K562 (cell line): Measurements from ENCODE around the gene CYP4B1. TPM values are rescaled to one million over a fixed set of nuclear protein-coding genes. Genes with fewer than 3 reads are reported as not detected.

Experiments
- ATAC-seq: fragments of 200-7000 bp; cut with Tn5 transposase; 3 replicates; pipeline ENCODE4 v1.9.1; 2020; ENCODE audit warnings: moderate library complexity
- BruUV-seq: library from RNA; stranded (reverse); fragments of 400-500 nt; replicated peaks from 2 replicates; lab custom pipeline; 2021; lab: Mats Ljungman, UMichigan
- CTCF ChIA-PET: fragments of 300-600 bp; formaldehyde crosslinking; extraction: SDS; loops from one replicate; lab custom pipeline; 2021; ENCODE audit warnings: low intra/inter-chr PET ratio; lab: Yijun Ruan, JAX
- POLR2A ChIA-PET: fragments of 300-600, 350-650 bp; sonication (Branson Sonifier 250); formaldehyde crosslinking; extraction: SDS; loops from one replicate; lab custom pipeline; 2021; ENCODE audit warnings: antibody characterized with exemption, inconsistent platforms; lab: Yijun Ruan, JAX
- DNase-seq, 4 experiments: peaks; one replicate each; pipeline versions ENCODE4 v3.0.0 to v3.0.0-alpha.2; 2011 to 2018; ENCODE audit warnings: low spot score in 3 of 4, mixed read lengths in 3 of 4; ENCODE audit errors: extremely low read depth in 1 of 4
- FAIRE-seq: peaks from 2 replicates; lab custom pipeline; 2011; peaks lifted over from hg19 to GRCh38; lab: Jason Lieb, UNC
- H2AFZ ChIP-seq: 2 replicates; pipeline ENCODE4 v1.6.0; 2011; ENCODE audit warnings: low read depth, low read length, control low read depth, inconsistent platforms
- H3K27ac ChIP-seq: fragments of 200-600 bp; 3 replicates; pipeline ENCODE4 v1.8.0; 2011; ENCODE audit warnings: low read depth, mild to moderate bottlenecking, control low read depth, inconsistent platforms, low read length, moderate library complexity, mixed read lengths; ENCODE audit errors: extremely low read depth
- H3K27me3 ChIP-seq, 2 experiments: fragments of 300-600 bp in 1 of 2; 2 replicates in 1 of 2; 3 replicates in 1 of 2; pipeline versions ENCODE4 v1.6.0 to v1.8.0; 2011; ENCODE audit warnings: inconsistent platforms in 2 of 2, low read length in 2 of 2, mild to moderate bottlenecking in 1 of 2, mixed read lengths in 1 of 2, moderate library complexity in 1 of 2; ENCODE audit not compliant: control insufficient read depth in 2 of 2, insufficient read depth in 2 of 2
- H3K36me3 ChIP-seq: fragments of 300-600 bp; 3 replicates; pipeline ENCODE4 v1.8.0; 2011; ENCODE audit warnings: mild to moderate bottlenecking, low read length, inconsistent platforms; ENCODE audit not compliant: control insufficient read depth, insufficient read depth
- H3K4me1 ChIP-seq, 2 experiments: fragments of 200-600 bp in 1 of 2; replicated peaks in 1 of 2; 2 replicates in 1 of 2; 3 replicates in 1 of 2; pipeline versions ENCODE4 v1.5.1 to v1.8.0; 2011; ENCODE audit warnings: inconsistent platforms in 2 of 2, low read length in 2 of 2, mild to moderate bottlenecking in 1 of 2, mixed read lengths in 1 of 2, moderate library complexity in 1 of 2; ENCODE audit not compliant: control insufficient read depth in 2 of 2, insufficient read depth in 2 of 2
- H3K4me2 ChIP-seq: 2 replicates; pipeline ENCODE4 v1.6.1; 2011; ENCODE audit warnings: low read length, control low read depth, inconsistent platforms, mixed read lengths; ENCODE audit not compliant: insufficient read depth
- H3K4me3 ChIP-seq: fragments of 200-600 bp; sonication (generic), shearing (Covaris generic); 2 replicates; pipeline ENCODE4 v1.5.1; 2016; ENCODE audit warnings: control low read depth, inconsistent platforms
- H3K79me2 ChIP-seq: fragments of 200-600 bp; 3 replicates; pipeline ENCODE4 v1.8.0; 2011; ENCODE audit warnings: low read length, inconsistent platforms; ENCODE audit not compliant: control insufficient read depth, insufficient read depth
- H3K9ac ChIP-seq, 2 experiments: 2 replicates each; pipeline versions ENCODE4 v1.6.0 to v1.6.1; 2011; ENCODE audit warnings: low read depth in 2 of 2, low read length in 2 of 2, control low read depth in 1 of 2, inconsistent platforms in 1 of 2, mild to moderate bottlenecking in 1 of 2, mixed read lengths in 1 of 2; ENCODE audit not compliant: insufficient read depth in 1 of 2
- H3K9me1 ChIP-seq: one replicate; pipeline ENCODE4 v1.6.0; 2011; ENCODE audit warnings: inconsistent platforms, mild to moderate bottlenecking, low read length, moderate library complexity; ENCODE audit not compliant: control insufficient read depth, insufficient read depth
- H3K9me3 ChIP-seq: replicated peaks from 2 replicates; pipeline ENCODE4 v1.5.1; 2011; ENCODE audit warnings: low read depth, low read length, inconsistent platforms; ENCODE audit not compliant: control insufficient read depth, insufficient read depth
- H4K20me1 ChIP-seq: replicated peaks from 2 replicates; pipeline ENCODE4 v1.6.1; 2011; ENCODE audit warnings: low read length, inconsistent platforms, mixed read lengths; ENCODE audit not compliant: control insufficient read depth, insufficient read depth
- CGGBP1 ChIP-seq: fragments of 250-450 bp; sonication (Bioruptor Pico); IDR thresholded peaks from 2 replicates; pipeline ENCODE4 v1.9.0; 2021; ENCODE audit warnings: mild to moderate bottlenecking
- HSF4 ChIP-seq: fragments of 250-450 bp; sonication (Bioruptor Pico); IDR thresholded peaks from 2 replicates; pipeline ENCODE4 v2.1.2; 2022; ENCODE audit warnings: mild to moderate bottlenecking, moderate library complexity, borderline replicate concordance
- NFRKB ChIP-seq: fragments of 450-650 bp; IDR thresholded peaks from 2 replicates; pipeline ENCODE4 v1.6.1; 2016; ENCODE audit warnings: low read depth
- SMARCA5 ChIP-seq: fragments of 450-650 bp; IDR thresholded peaks from 2 replicates; pipeline ENCODE4 v1.6.1; 2016
- STAG1 ChIP-seq: sonication (generic); formaldehyde crosslinking; IDR thresholded peaks from 2 replicates; pipeline ENCODE4 v1.5.0; 2020; ENCODE audit warnings: missing genetic modification reagents, borderline replicate concordance
- STAT5A ChIP-seq: IDR thresholded peaks from 2 replicates; pipeline ENCODE4 v1.6.1; 2012; ENCODE audit warnings: low read length, inconsistent platforms, borderline replicate concordance
- TFE3 ChIP-seq: fragments of 450-650 bp; formaldehyde crosslinking; IDR thresholded peaks from 2 replicates; pipeline ENCODE4 v1.4.0; 2020; ENCODE audit warnings: mild to moderate bottlenecking, mixed read lengths
- in situ Hi-C: fragments of 300-500 bp; cut with MboI; formaldehyde crosslinking; loops from 4 replicates; pipeline ENCODE4 v1.15.0; 2018; ENCODE audit warnings: inconsistent platforms, mixed read lengths
- intact Hi-C: fragments of 100-400 bp; cut with micrococcal nuclease; formaldehyde crosslinking; loops from 2 replicates; pipeline ENCODE4 v1.14.2; 2022
- polyA plus RNA-seq, 8 experiments: library from polyadenylated mRNA; depleted of rRNA in 4 of 8; stranded (reverse) in 5 of 8; unstranded in 3 of 8; fragments of >200 nt; fragmentation: Nextera tagmentation in 2 of 8; fragmentation: Illumina TruSeq in 1 of 8; extraction: Ambion mirVana in 2 of 8; extraction: Trizol in 1 of 8; gene quantifications; 2 replicates each; pipeline versions ENCODE4 v1.2.1 to v1.2.3, GENCODE V29; 2011 to 2014; ENCODE audit warnings: inconsistent platforms in 1 of 8, missing spikeins in 1 of 8
- total RNA-seq, 7 experiments: library from RNA; depleted of rRNA in 6 of 7; stranded (reverse); fragments of >200 nt in 6 of 7; fragmentation: Illumina TruSeq in 2 of 7; extraction: Trizol in 2 of 7; gene quantifications; 2 replicates each; pipeline versions ENCODE4 v1.2.1 to v1.2.3, GENCODE V29; 2011 to 2021; ENCODE audit warnings: low replicate concordance in 1 of 7

Gene CYP4B1
- total and polyA plus RNA-seq, 9 of the 15 experiments (the other 6 are each of a cell fraction or from before 2014, with no cell fraction given) = 0.69 TPM; not detected in 8

GRCh38 chr1:46768445-46768844, 30.4 kb upstream of the CYP4B1 start (continued):
- TF ChIP-seq CGGBP1 = no peak
- TF ChIP-seq STAT5A = no peak
- no peak for TF ChIP-seq HSF4 (CRISPR knock-in tag)
- TF ChIP-seq SMARCA5 = no peak
- no peak for TF ChIP-seq STAG1 (CRISPR knock-in tag)

GRCh38 chr1:46769028-46769740, 29.7 kb upstream of the CYP4B1 start:
- Histone ChIP-seq H3K9ac (no peak overlapping the region), H3K36me3 (no peaks in the 10 kb centered on the region), H4K20me1 (no peaks in the 10 kb centered on the region), H3K9me3 (no peaks in the 10 kb centered on the region), H3K27me3 (no peaks in the 10 kb centered on the region; a peak in 1 of 5 replicates), H3K79me2 (no peaks in the 10 kb centered on the region), H2AFZ (no peak overlapping the region), H3K4me1 (no peaks in the 10 kb centered on the region), H3K27ac (no peak overlapping the region), H3K9me1 (no peaks in the 10 kb centered on the region), H3K4me3 (no peak overlapping the region), H3K4me2 (no peak overlapping the region)
- no peak for FAIRE-seq
- in situ Hi-C loops (no loop called here), intact Hi-C loops (no loop called here)
- DNase-seq = no peak
- TF ChIP-seq NFRKB = no peak
- TF ChIP-seq TFE3 = peak; percentile 42; the same call in 1 of the 2 replicates
- POLR2A ChIA-PET = interaction anchor here (1.1 to 1.4 kb wide), 2 partner anchors 29 to 240 kb away, joined by 3 read pairs; no protein-coding TSS in a partner anchor
- no TSS peak for BruUV-seq
- no peak for ATAC-seq
- CTCF ChIA-PET = no interaction called here
